AG09319 (cell line): ENCODE results near the gene ABCE1.

Experiments used
- DNase-seq: peaks from one replicate; pipeline ENCODE4 v3.0.0-alpha.2; 2010; ENCODE audit warnings: low read depth; ENCODE audit errors: extremely low read depth
- CTCF ChIP-seq: IDR thresholded peaks from 2 replicates; pipeline ENCODE4 v1.5.1; 2011; ENCODE audit warnings: low read depth, mild to moderate bottlenecking, inconsistent platforms, low read length, moderate library complexity

ABCE1 gene

GRCh38 chr4:145177511-145177905, 79.4 kb downstream of the ABCE1 start:
- DNase-seq: no peak

GRCh38 chr4:145177906-145178538, 79.9 kb downstream of the ABCE1 start:
- no peak for TF ChIP-seq CTCF
- no peak for DNase-seq

More at GRCh38 chr4:145177511-145177905, 79.4 kb downstream of the ABCE1 start:
- no peak for TF ChIP-seq CTCF

GRCh38 chr4:145178740-145179280, 80.7 kb downstream of the ABCE1 start:
- no peak for DNase-seq
- TF ChIP-seq CTCF: no peak
